ENCODE measurements around the gene MBTPS1.
A peak's percentile ranks its signal among the peaks of the same experiment; 100 is the strongest.
"Not testable (repeated sequence)": the region's sequence is repeated elsewhere in the genome, so short reads cannot be mapped to it uniquely, and the experiment has no call there.

MBTPS1 gene

GRCh38 chr16:84136331-84137125 lies 19.8 kb upstream of the MBTPS1 start:
- no peak for DNase-seq

GRCh38 chr16:84132527-84133285 lies 16.0 kb upstream of the MBTPS1 start:
- DNase-seq: no peak

- no peak for DNase-seq
Measured at GRCh38 chr16:84131117-84131516, 14.4 kb upstream of the MBTPS1 start.

- DNase-seq: no peak
Measured at GRCh38 chr16:84124257-84125073, 7.7 kb upstream of the MBTPS1 start.

GRCh38 chr16:84121007-84121406 lies 4.3 kb upstream of the MBTPS1 start:
- no peak for DNase-seq

GRCh38 chr16:84120023-84120422 lies 3.3 kb upstream of the MBTPS1 start:
- no peak for DNase-seq

GRCh38 chr16:84119368-84119767 lies 2.6 kb upstream of the MBTPS1 start:
- no peak for DNase-seq

- DNase-seq: not testable (repeated sequence)
Measured at GRCh38 chr16:84118315-84118714, 1.6 kb upstream of the MBTPS1 start.

- no peak for DNase-seq
Measured at GRCh38 chr16:84117494-84117843, 727 bp upstream of the MBTPS1 start.

GRCh38 chr16:84115919-84116719 lies 623 bp downstream of the MBTPS1 start:
- DNase-seq: peak; percentile 88

GRCh38 chr16:84111949-84112348 lies 4.8 kb downstream of the MBTPS1 start:
- not testable (repeated sequence) for DNase-seq

GRCh38 chr16:84111525-84111924 lies 5.2 kb downstream of the MBTPS1 start:
- no peak for DNase-seq

GRCh38 chr16:84110527-84110926 lies 6.2 kb downstream of the MBTPS1 start:
- no peak for DNase-seq

GRCh38 chr16:84109598-84110335 lies 7.0 kb downstream of the MBTPS1 start:
- no peak for DNase-seq

GRCh38 chr16:84107921-84108320 lies 8.8 kb downstream of the MBTPS1 start:
- no peak for DNase-seq

- no peak for DNase-seq
Measured at GRCh38 chr16:84105948-84106740, 10.6 kb downstream of the MBTPS1 start.

- DNase-seq: no peak
Measured at GRCh38 chr16:84105301-84105815, 11.4 kb downstream of the MBTPS1 start.

GRCh38 chr16:84104231-84104630 lies 12.5 kb downstream of the MBTPS1 start:
- no peak for DNase-seq

GRCh38 chr16:84103678-84104077 lies 13.1 kb downstream of the MBTPS1 start:
- DNase-seq: no peak

GRCh38 chr16:84098939-84099338 lies 17.8 kb downstream of the MBTPS1 start:
- no peak for DNase-seq
